Chondrocyte (in vitro differentiated cells): Measurements from ENCODE around the gene APOO. TPM values are rescaled to one million over a fixed set of nuclear protein-coding genes. Genes with fewer than 3 reads are reported as not detected.
A peak's percentile ranks its signal among the peaks of the same experiment; 100 is the strongest.

ENCODE experiments used
- DNase-seq: peaks from one replicate; pipeline ENCODE4 v3.0.0; 2021; ENCODE audit warnings: mixed read lengths, low spot score
- H3K27ac Mint-ChIP-seq: one replicate; pipeline ENCODE4 v1.8.0; 2021; ENCODE audit warnings: mild to moderate bottlenecking, moderate library complexity, mixed read lengths; ENCODE audit not compliant: unreplicated experiment
- H3K27me3 Mint-ChIP-seq: 2 replicates; pipeline ENCODE4 v1.8.0; 2021; ENCODE audit warnings: low read depth, mixed read lengths
- H3K36me3 Mint-ChIP-seq: 2 replicates; pipeline ENCODE4 v1.8.0; 2021; ENCODE audit warnings: low read depth, mixed read lengths
- H3K4me1 Mint-ChIP-seq: 2 replicates; pipeline ENCODE4 v1.8.0; 2021; ENCODE audit warnings: low read depth, mild to moderate bottlenecking, mixed read lengths
- H3K4me3 Mint-ChIP-seq: one replicate; pipeline ENCODE4 v1.8.0; 2021; ENCODE audit warnings: mild to moderate bottlenecking, moderate library complexity, mixed read lengths; ENCODE audit not compliant: unreplicated experiment
- H3K9me3 Mint-ChIP-seq: 2 replicates; pipeline ENCODE4 v1.8.0; 2021; ENCODE audit warnings: low read depth, mixed read lengths
- total RNA-seq: library from RNA; stranded (reverse); gene quantifications from 3 replicates; pipeline ENCODE4 v1.2.1, GENCODE V29; 2021
- TF ChIP-seq, protein P1 (sequence below): fragments of 200-600 bp; sonication (generic); IDR thresholded peaks from 2 replicates; pipeline ENCODE4 v1.5.0; 2021; ENCODE audit warnings: antibody characterized with exemption, mild to moderate bottlenecking, moderate library complexity

Gene APOO
- total RNA-seq, 1 donor from 2014 or later, result 29.1 TPM

- DNase-seq, result no peak
- TF ChIP-seq, protein P1, sequence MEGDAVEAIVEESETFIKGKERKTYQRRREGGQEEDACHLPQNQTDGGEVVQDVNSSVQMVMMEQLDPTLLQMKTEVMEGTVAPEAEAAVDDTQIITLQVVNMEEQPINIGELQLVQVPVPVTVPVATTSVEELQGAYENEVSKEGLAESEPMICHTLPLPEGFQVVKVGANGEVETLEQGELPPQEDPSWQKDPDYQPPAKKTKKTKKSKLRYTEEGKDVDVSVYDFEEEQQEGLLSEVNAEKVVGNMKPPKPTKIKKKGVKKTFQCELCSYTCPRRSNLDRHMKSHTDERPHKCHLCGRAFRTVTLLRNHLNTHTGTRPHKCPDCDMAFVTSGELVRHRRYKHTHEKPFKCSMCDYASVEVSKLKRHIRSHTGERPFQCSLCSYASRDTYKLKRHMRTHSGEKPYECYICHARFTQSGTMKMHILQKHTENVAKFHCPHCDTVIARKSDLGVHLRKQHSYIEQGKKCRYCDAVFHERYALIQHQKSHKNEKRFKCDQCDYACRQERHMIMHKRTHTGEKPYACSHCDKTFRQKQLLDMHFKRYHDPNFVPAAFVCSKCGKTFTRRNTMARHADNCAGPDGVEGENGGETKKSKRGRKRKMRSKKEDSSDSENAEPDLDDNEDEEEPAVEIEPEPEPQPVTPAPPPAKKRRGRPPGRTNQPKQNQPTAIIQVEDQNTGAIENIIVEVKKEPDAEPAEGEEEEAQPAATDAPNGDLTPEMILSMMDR, result no peak
- H3K27me3 Mint-ChIP-seq, result no peaks in the 10 kb centered on the region
- no peak overlapping the region for H3K4me3 Mint-ChIP-seq
- peaks cover 10% of the 10 kb centered on the region for H3K4me1 Mint-ChIP-seq
- peaks cover 5% of the 10 kb centered on the region for H3K36me3 Mint-ChIP-seq
- H3K27ac Mint-ChIP-seq, result no peak overlapping the region
- no peaks in the 10 kb centered on the region for H3K9me3 Mint-ChIP-seq
Observed at GRCh38 chrX:23821847-23822246, 85.9 kb downstream of the APOO start.

DNA sequence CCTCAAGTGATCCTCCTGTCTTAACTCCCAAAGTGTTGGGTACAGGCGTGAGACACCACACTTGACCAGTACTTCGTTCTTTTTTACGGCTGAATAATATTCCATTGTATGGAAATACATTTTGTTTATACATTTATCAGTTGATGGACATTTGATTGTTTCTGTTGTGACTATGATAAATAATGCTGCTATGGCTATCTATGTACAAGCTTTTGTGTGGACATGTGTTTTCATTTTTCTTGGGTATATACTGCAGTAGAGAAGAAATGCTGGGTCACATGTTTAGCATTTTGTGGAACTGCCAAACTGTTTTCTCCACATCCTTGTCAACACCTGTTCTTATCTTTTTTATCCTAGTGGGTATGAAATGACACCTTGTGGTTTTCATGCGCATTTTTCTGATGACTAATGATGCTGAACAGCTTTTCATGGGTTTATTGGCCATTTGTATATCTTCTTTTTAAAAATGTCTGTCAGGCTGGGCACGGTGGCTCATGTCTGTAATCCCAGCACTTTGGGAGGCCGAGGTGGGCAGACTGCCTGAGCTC, 87.4 kb downstream of the APOO start:
- DNase-seq, result no peak
- Mint-ChIP-seq H3K4me1 (peaks cover 10% of the 10 kb centered on the region), H3K9me3 (no peaks in the 10 kb centered on the region), H3K27ac (no peak overlapping the region), H3K4me3 (no peak overlapping the region), H3K36me3 (no peaks in the 10 kb centered on the region), H3K27me3 (no peaks in the 10 kb centered on the region)
- TF ChIP-seq, protein P1, result no peak

DNA sequence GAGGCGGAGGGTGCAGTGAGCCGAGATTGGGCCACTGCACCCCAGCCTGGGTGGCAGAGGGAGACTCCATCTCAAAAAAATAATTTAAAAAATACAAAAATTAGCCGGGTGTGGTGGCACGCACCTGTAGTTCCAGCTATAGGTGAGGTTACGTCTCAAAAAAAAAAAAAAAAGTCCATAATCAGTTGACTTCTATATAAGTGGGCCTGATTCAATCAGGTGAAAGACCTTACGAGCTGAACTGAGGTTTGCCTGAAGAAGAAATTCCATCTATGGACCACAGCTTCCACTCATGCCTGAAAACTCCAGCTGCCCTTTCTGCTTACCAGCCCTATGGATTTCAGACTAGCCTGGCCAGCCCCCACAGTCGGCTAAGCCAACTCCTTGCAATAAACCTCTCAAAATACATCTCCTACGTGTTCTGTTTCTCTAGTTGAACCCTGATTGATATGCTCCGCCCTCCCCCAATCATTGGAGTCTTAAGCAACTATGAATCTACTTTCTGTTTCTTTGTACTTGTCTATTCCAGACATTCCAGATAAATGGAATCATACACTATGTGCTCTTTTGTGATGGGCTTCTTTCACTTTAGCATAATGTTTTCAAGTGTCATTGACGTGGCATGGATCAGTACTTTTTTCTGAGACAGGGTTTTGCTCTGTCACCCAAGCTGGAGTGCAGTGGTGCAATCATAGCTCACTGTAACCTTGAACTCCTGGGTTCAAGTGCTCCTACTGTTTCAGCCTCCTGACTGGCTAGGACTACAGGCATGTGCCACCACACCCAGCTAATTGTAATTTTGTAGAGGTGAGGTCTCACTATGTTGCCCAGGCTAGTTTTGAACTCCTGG, 88.1 kb downstream of the APOO start:
- H3K9me3 Mint-ChIP-seq, result no peaks in the 10 kb centered on the region
- peak overlapping the region; percentile 27 for H3K27ac Mint-ChIP-seq
- TF ChIP-seq, protein P1, result no peak
- no peak for DNase-seq
- no peaks in the 10 kb centered on the region for H3K27me3 Mint-ChIP-seq
- H3K4me1 Mint-ChIP-seq, result peaks cover 10% of the 10 kb centered on the region
- no peaks in the 10 kb centered on the region for H3K36me3 Mint-ChIP-seq
- no peak overlapping the region for H3K4me3 Mint-ChIP-seq

- Mint-ChIP-seq H3K4me1 (peaks cover 10% of the 10 kb centered on the region), H3K27ac (no peak overlapping the region), H3K4me3 (no peak overlapping the region), H3K9me3 (peaks cover 3% of the 10 kb centered on the region), H3K36me3 (no peaks in the 10 kb centered on the region), H3K27me3 (no peaks in the 10 kb centered on the region)
- DNase-seq, result no peak
- TF ChIP-seq, protein P1, result no peak
Observed at GRCh38 chrX:23817979-23818336, 89.8 kb downstream of the APOO start.

- Mint-ChIP-seq H3K4me1 (peaks cover 5% of the 10 kb centered on the region), H3K27me3 (no peaks in the 10 kb centered on the region), H3K4me3 (no peak overlapping the region)
Observed at GRCh38 chrX:23816179-23816578, 91.6 kb downstream of the APOO start.

More at GRCh38 chrX:23816179-23816578, 91.6 kb downstream of the APOO start:
- Mint-ChIP-seq H3K36me3 (no peaks in the 10 kb centered on the region), H3K27ac (no peak overlapping the region), H3K9me3 (peaks cover 3% of the 10 kb centered on the region)
- TF ChIP-seq, protein P1, result no peak
- DNase-seq, result no peak
